Fibroblast of skin of scalp (primary cell): ENCODE data around the gene PPP1R13L.
A peak's percentile ranks its signal among the peaks of the same experiment; 100 is the strongest.
"Not testable (repeated sequence)": the region's sequence is repeated elsewhere in the genome, so short reads cannot be mapped to it uniquely, and the experiment has no call there.

Experiments used
- DNase-seq: peaks from one replicate; pipeline ENCODE4 v3.0.0-alpha.2; 2013

The PPP1R13L gene

GRCh38 chr19:45429896-45430295 lies 25.0 kb upstream of the PPP1R13L start:
- not testable (repeated sequence) for DNase-seq

GRCh38 chr19:45428384-45429231 lies 23.7 kb upstream of the PPP1R13L start:
- peak; percentile 74 for DNase-seq

DNA sequence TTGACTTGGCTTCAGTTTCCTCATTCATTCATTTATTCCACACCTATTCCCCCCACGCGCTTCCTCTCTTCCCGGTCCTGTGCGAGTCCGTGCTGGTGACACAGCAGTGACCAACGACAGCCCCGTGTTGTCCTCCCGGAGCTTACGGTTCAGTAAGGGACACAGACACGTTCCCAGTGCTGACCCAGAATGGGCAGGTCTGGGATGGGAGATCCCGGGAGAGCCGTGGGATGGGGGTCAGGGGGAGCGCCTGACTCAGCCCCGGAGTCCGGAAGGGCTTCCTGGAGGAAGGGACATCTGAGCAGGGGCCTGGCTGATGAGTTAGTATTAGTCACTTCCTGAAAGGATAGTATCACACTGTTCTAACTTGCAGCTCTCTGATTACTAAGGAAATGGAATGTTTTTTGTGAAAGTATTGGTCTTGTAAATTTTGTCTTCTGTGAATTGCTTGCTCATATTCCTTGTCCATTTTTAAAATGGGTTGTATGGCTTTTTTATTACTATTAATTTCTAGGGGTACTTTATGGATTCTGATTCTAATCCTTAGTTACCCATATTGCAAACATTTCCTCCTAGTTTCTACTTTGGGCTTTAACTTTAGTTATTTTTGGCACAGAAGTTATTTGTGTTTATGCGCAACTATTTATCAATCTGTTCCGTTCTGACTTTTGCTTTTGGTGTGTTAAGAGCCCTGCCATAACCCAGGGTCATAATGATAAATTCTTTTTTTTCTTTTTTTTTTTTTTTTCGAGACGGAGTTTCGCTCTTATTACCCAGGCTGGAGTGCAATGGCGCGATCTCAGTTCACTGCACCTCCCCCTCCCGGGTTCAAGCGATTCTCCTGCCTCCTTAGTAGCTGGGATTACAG lies 19.6 kb upstream of the PPP1R13L start:
- DNase-seq = peak; percentile 94

- peak; percentile 95 for DNase-seq
Observed at GRCh38 chr19:45423589-45424190, 18.8 kb upstream of the PPP1R13L start, which contains the start of gene ERCC1. Gene ERCC1, minus strand, starts transcription at chr19:45423917. Its CDS starts 543 bp downstream, at chr19:45423374.

GRCh38 chr19:45423033-45423588 lies 18.2 kb upstream of the PPP1R13L start:
- DNase-seq = no peak

DNA sequence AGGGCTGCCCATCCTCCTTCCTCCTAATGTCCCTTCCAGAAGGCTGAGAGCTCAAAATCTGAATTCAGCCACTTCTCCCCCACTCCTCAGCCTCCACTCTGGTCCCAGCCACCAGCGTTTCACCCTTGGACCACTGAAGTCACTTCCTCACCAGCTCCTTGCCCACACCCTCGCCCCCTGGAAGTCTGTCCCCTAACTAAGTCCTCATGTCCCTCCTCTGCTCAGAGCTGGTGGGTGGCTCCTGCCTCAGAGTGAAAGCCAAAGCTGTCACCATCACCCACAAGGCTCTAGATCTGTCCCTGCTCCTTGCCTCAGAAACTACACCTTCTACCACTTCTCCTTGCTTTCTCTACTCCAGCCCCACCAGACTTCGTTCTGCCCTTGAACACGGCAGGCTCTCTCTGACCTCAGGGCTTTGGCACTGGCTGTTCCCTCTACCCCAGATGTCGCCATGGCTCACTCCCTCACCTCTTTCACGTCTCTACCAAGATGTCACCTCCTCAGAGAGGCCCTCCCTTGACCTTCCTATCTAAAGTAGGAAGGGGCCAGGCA lies 17.2 kb upstream of the PPP1R13L start:
- DNase-seq = no peak

DNA sequence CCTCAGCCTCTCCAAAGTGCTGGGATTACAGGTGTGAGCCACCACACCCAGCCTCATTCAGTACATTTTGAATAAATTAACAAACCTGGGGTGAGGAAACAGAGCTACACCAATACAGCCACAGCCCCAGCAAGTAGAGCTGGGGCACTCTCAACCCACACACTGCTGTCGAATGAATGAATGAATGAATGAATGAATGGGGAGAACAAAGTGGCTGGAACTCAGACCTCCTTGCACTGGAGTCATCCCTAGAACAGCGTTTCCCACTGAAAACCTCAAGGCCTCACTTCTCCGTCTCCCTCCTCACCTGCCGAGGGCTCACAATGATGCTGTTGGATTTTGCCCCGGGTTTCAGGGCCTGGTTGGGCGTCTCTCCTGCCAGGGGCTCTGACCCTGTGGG lies 16.0 kb upstream of the PPP1R13L start:
- DNase-seq = no peak

DNA sequence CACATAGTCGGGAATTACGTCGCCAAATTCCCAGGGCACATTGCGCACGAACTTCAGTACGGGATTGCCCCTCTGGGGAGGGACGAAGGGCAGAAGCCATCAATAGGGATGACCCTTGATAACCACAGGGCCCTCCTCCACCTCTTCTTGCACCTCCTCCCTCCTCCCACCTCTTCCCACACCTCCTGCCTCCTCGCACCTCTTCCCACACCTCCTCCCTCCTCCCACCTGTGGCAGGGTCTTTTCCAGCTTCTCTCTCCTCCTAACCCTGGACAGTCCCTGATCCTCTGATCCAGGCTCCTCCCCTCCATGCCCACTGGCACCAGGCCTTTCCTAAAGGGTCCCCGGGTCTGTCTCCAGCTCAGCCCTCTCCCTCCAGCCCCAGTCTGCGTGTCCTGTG lies 15.5 kb upstream of the PPP1R13L start:
- no peak for DNase-seq

- no peak for DNase-seq
Observed at GRCh38 chr19:45419895-45420294, 15.0 kb upstream of the PPP1R13L start.

GRCh38 chr19:45419396-45419795 lies 14.5 kb upstream of the PPP1R13L start:
- DNase-seq = no peak

DNA sequence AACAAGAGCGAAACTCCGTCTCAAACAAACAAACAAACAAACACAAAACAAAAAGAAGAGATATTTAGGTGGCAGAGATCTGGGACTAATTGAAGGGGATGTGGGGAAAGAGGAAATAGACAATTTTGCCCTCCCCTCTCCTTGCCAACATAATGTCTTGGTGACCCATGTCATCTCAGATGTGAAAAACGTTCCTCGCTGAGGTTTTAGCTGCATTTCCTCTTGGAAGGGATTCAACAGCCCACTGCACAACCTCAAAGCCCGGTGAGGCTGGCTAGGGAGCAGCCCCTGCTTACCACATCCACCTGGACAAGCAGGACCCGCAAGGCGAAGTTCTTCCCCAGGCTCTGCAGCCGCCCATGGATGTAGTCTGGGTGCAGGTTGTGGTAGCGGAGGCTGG lies 13.9 kb upstream of the PPP1R13L start:
- no peak for DNase-seq

DNA sequence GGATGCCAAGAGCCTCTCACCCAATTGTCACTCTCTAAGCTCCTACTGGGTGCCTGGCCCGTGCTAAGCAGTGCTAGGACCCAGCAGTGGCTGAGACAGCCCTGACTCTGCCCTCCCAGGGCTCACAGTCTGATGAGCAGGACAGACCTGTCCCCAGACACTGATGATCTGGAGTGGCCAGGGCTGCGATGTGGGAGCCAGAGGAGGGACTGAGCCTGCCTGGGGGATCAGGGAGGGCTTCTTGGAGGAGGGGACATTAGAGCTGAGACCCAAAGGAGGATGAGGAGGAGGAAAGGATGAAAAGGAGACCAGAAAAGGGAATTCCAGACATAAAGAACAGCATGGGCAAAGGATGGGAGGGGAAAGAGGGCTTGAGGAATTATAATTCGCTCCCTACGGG lies 12.3 kb upstream of the PPP1R13L start:
- no peak for DNase-seq

DNA sequence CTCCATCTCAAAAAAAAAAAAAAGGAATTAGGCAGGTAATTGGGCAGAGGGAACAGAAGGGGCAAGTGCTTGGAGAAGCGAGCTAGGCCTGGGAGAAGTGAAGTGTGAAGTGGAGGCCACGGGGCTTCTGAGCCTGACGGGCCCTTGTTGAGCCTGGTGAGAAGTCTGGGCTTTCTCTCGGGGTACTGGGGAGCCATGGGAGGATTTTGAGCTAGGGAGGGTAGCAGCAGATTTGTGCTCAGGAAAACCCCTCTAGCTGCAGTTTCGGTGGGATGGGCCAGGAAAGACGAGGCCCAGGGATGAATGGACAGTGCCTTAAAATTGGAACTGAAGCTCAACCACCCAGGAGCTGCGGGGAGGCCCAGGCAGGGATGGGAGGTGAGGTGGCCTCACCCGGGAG lies 9.6 kb upstream of the PPP1R13L start:
- no peak for DNase-seq

DNA sequence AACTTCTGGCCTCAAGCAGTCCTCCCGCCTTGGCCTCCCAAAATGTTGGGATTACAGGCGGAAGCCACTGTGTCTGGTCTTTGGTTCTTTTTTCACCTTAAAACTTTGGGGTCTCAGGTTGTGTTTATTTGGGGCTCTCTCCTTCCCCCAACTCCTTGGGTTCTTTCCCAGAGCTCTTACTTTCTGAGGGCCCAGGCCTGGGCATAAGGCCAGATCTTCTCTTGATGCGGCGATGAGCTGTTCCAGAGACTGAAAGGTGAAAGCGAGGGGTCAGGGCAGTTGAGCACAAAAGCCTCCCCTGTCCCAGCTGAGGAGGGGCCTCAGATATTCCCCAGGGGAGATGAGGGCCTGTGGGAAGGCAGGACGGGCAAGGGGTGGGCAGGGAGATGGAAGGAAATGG lies 8.6 kb upstream of the PPP1R13L start:
- no peak for DNase-seq

DNA sequence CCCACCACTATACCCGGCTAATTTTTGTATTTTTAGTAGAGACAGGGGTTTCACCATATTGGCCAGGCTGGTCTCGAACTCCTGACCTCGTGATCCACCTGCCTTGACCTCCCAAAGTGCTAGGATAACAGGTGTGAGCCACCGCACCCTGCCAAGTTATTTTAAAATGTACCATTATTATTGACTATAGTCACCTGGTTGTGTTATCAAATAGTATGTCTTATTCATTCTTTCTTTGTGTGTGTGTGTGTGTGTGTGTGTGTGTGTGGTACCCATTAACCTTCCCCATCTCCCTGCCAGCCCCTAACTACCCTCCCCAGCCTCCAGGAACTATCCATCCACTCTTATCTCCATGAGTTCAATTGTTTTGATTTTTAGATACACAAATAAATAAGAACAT lies 5.5 kb upstream of the PPP1R13L start:
- DNase-seq = not testable (repeated sequence)

GRCh38 chr19:45409557-45409920 lies 4.7 kb upstream of the PPP1R13L start:
- DNase-seq = no peak

DNA sequence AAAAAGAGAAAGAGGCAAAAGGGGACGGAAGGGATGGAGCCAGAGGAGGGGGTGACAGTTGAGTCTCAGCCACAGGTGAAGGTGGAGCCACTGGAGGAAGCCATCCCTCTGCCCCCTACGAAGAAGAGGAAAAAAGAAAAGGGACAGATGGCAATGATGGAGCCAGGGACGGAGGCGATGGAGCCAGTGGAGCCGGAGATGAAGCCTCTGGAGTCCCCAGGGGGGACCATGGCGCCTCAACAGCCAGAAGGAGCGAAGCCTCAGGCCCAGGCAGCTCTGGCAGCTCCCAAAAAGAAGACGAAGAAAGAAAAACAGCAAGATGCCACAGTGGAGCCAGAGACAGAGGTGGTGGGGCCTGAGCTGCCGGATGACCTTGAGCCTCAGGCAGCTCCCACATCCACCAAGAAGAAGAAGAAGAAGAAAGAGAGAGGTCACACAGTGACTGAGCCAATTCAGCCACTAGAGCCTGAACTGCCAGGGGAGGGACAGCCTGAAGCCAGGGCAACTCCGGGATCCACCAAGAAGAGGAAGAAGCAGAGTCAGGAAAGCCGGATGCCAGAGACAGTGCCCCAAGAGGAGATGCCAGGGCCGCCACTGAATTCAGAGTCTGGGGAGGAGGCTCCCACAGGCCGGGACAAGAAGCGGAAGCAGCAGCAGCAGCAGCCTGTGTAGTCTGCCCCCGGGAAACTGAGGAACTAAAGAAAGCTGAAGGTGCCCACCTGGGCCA lies 4.1 kb upstream of the PPP1R13L start:
- DNase-seq = no peak

DNA sequence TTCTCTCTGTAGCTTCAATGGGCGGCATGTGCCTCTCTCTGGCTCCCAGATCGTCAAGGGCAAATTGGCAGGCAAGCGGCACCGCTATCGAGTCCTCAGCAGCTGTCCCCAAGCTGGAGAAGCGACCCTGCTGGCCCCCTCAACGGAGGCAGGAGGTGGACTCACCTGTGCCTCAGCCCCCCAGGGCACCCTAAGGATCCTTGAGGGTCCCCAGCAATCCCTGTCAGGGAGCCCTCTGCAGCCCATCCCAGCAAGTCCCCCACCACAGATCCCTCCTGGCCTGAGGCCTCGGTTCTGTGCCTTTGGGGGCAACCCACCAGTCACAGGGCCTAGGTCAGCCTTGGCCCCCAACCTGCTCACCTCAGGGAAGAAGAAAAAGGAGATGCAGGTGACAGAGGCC lies 3.3 kb upstream of the PPP1R13L start:
- DNase-seq = no peak

- DNase-seq = not testable (repeated sequence)
Observed at GRCh38 chr19:45407585-45407984, 2.7 kb upstream of the PPP1R13L start.

GRCh38 chr19:45407091-45407375 lies 2.2 kb upstream of the PPP1R13L start:
- DNase-seq = no peak

GRCh38 chr19:45406226-45407090 lies 1.6 kb upstream of the PPP1R13L start, which contains the start of gene POLR1G:
Gene POLR1G, plus strand, starts transcription at chr19:45406644. Its CDS starts 53 bp downstream, at chr19:45406697.
- peak; percentile 82 for DNase-seq
